HG03571 (cell line): ENCODE measurements around the gene MCF2L.
"Not testable (repeated sequence)": the region's sequence is repeated elsewhere in the genome, so short reads cannot be mapped to it uniquely, and the experiment has no call there.

ENCODE experiments used
- ATAC-seq: cut with Tn5 transposase; IDR thresholded peaks from one replicate; pipeline ENCODE4 v1.9.1; 2021; ENCODE audit not compliant: unreplicated experiment

Gene MCF2L

GRCh38 chr13:113045251-113046127 is 76.5 kb downstream of the MCF2L start:
- ATAC-seq = no peak

- ATAC-seq = no peak
These were observed 77.3 kb downstream of the MCF2L start for GRCh38 chr13:113046128-113046882.

- ATAC-seq = no peak
These were observed 77.8 kb downstream of the MCF2L start for GRCh38 chr13:113046883-113047244.

GRCh38 chr13:113047587-113047986 is 78.6 kb downstream of the MCF2L start:
- ATAC-seq = no peak

GRCh38 chr13:113048766-113049165 is 79.8 kb downstream of the MCF2L start:
- ATAC-seq = no peak

GRCh38 chr13:113049521-113049941 is 80.5 kb downstream of the MCF2L start:
- ATAC-seq = no peak

GRCh38 chr13:113049981-113050380 is 81.0 kb downstream of the MCF2L start:
- ATAC-seq = no peak

GRCh38 chr13:113050734-113051431 is 81.9 kb downstream of the MCF2L start:
- no peak for ATAC-seq

GRCh38 chr13:113051641-113052040 is 82.6 kb downstream of the MCF2L start:
- no peak for ATAC-seq

GRCh38 chr13:113052206-113052605 is 83.2 kb downstream of the MCF2L start:
- ATAC-seq = no peak

GRCh38 chr13:113052971-113053370 is 84.0 kb downstream of the MCF2L start:
- ATAC-seq = no peak

- ATAC-seq = no peak
These were observed 84.4 kb downstream of the MCF2L start for GRCh38 chr13:113053376-113053775.

GRCh38 chr13:113053801-113054604 is 85.0 kb downstream of the MCF2L start:
- ATAC-seq = no peak

- ATAC-seq = no peak
These were observed 88.1 kb downstream of the MCF2L start for GRCh38 chr13:113057084-113057483.

- not testable (repeated sequence) for ATAC-seq
These were observed 88.5 kb downstream of the MCF2L start for GRCh38 chr13:113057559-113057958.

- no peak for ATAC-seq
These were observed 89.3 kb downstream of the MCF2L start for GRCh38 chr13:113058129-113058987.

- no peak for ATAC-seq
These were observed 90.2 kb downstream of the MCF2L start for GRCh38 chr13:113058988-113059850.

- ATAC-seq = no peak
These were observed 90.9 kb downstream of the MCF2L start for GRCh38 chr13:113059891-113060290.
